Kidney (tissue), 14 donors: ENCODE measurements around the gene FKBP9. TPM values are rescaled to one million over a fixed set of nuclear protein-coding genes. Genes with fewer than 3 reads are reported as not detected.

Experiments used
- DNase-seq, 5 donors: peaks; one replicate each; pipeline ENCODE4 v3.0.0-alpha.2; 2013 to 2020
- FAIRE-seq: peaks from 2 replicates; lab custom pipeline; 2012; peaks lifted over from hg19 to GRCh38; lab: Jason Lieb, UNC
- H3K27ac ChIP-seq, 2 donors: one replicate each; pipeline ENCODE4 v1.7.0; 2013; ENCODE audit warnings: low read depth in 2 of 2, low read length in 2 of 2, inconsistent platforms in 1 of 2
- H3K27me3 ChIP-seq: one replicate; pipeline ENCODE4 v1.7.1; 2013; ENCODE audit warnings: low read length, inconsistent platforms; ENCODE audit not compliant: control insufficient read depth, insufficient read depth
- H3K36me3 ChIP-seq, 3 donors: one replicate each; pipeline versions ENCODE4 v1.7.0 to v1.7.1; 2013; ENCODE audit warnings: low read length in 3 of 3, control low read depth in 1 of 3, inconsistent platforms in 1 of 3; ENCODE audit not compliant: insufficient read depth in 3 of 3, control insufficient read depth in 2 of 3
- H3K4me1 ChIP-seq, 3 donors: one replicate each; pipeline versions ENCODE4 v1.7.0 to v1.7.1; 2013; ENCODE audit warnings: low read length in 3 of 3, inconsistent platforms in 1 of 3, low read depth in 1 of 3; ENCODE audit not compliant: control insufficient read depth in 2 of 3, insufficient read depth in 2 of 3
- H3K4me3 ChIP-seq, 3 donors: one replicate each; pipeline versions ENCODE4 v1.7.0 to v1.8.1; 2013; ENCODE audit warnings: low read length in 3 of 3, control low read depth in 1 of 3, inconsistent platforms in 1 of 3
- H3K9ac ChIP-seq, 3 donors: one replicate each; pipeline versions ENCODE4 v1.7.0 to v1.7.1; 2013; ENCODE audit warnings: low read length in 3 of 3, control low read depth in 1 of 3, inconsistent platforms in 1 of 3
- H3K9me3 ChIP-seq, 3 donors: one replicate each; pipeline versions ENCODE4 v1.7.0 to v1.7.1; 2013; ENCODE audit warnings: low read length in 3 of 3, control low read depth in 1 of 3, inconsistent platforms in 1 of 3; ENCODE audit not compliant: control insufficient read depth in 2 of 3, insufficient read depth in 1 of 3
- CTCF ChIP-seq: IDR thresholded peaks from 3 replicates; pipeline ENCODE4 v1.5.1; 2012; ENCODE audit warnings: mild to moderate bottlenecking, moderate library complexity, borderline replicate concordance; ENCODE audit not compliant: insufficient read depth; ENCODE audit errors: extremely low read depth
- intact Hi-C: fragments of 100-400 bp; cut with DNase I; formaldehyde crosslinking; loops from one replicate; pipeline ENCODE4 v1.11.1; 2022
- polyA plus RNA-seq: library from polyadenylated mRNA; stranded (reverse); fragments of 350-450 nt; fragmentation: Illumina TruSeq; extraction: RNeasy Lipid Tissue Mini Kit (QIAGEN cat#74804); gene quantifications from one replicate; pipeline ENCODE4 v1.2.3, GENCODE V29; 2014; ENCODE audit warnings: low read depth, low replicate concordance; ENCODE audit not compliant: insufficient read depth
- total RNA-seq: library from RNA; stranded (reverse); fragmentation: NEBNext Ultra II Directional; extraction: Animal tissue kit (Norgen Biotek cat#: 25700); gene quantifications from one replicate; pipeline ENCODE4 v1.2.1, GENCODE V29; 2021
- donor health status: control.
- donor health status: control.
- donor health status: control.
- donor health status: control.
- donor health status: control.
- donor health status: DM: yes; HTN: yes; CAD: no.
- donor health status: Normal renal cell carcinoma (clear cell type).

FKBP9 gene
- total and polyA plus RNA-seq, 2 donors from 2014 or later = 55.1 to 109 TPM

- intact Hi-C loops = no loop called here
- no peak overlapping the region for H3K9ac ChIP-seq
- DNase-seq = no peak
These were observed 78.5 kb downstream of the FKBP9 start for GRCh38 chr7:33035776-33036175.

GRCh38 chr7:33038639-33039038, 81.4 kb downstream of the FKBP9 start:
- FAIRE-seq = no peak
- peaks cover 0 to 25% (median 3%) of the 10 kb centered on the region in 3 donors for H3K4me1 ChIP-seq
- no peak for DNase-seq
- no peak for TF ChIP-seq CTCF
- H3K27ac ChIP-seq = no peak overlapping the region
- H3K9ac ChIP-seq = peak overlapping the region in 1 of 3 donors; percentile 65
- intact Hi-C loops = no loop called here
- peak overlapping the region in 1 of 3 donors; percentile 71 for H3K4me3 ChIP-seq
- H3K9me3 ChIP-seq = no peaks in the 10 kb centered on the region
- no peaks in the 10 kb centered on the region for H3K36me3 ChIP-seq
- no peaks in the 10 kb centered on the region for H3K27me3 ChIP-seq

More at GRCh38 chr7:33035776-33036175, 78.5 kb downstream of the FKBP9 start:
- H3K27me3 ChIP-seq = no peaks in the 10 kb centered on the region
- no peaks in the 10 kb centered on the region for H3K9me3 ChIP-seq
- H3K27ac ChIP-seq = no peak overlapping the region
- H3K4me1 ChIP-seq = peaks cover 0 to 17% (median 0%) of the 10 kb centered on the region in 3 donors
- H3K4me3 ChIP-seq = no peak overlapping the region
- H3K36me3 ChIP-seq = no peaks in the 10 kb centered on the region
- no peak for TF ChIP-seq CTCF
- no peak for FAIRE-seq

- DNase-seq (peak in 1 of 5 donors; percentile 19), FAIRE-seq (peak; percentile 89)
- TF ChIP-seq CTCF = no peak
- H3K4me1 ChIP-seq = peaks cover 0 to 32% (median 3%) of the 10 kb centered on the region in 3 donors
- no peaks in the 10 kb centered on the region for H3K9me3 ChIP-seq
- no peaks in the 10 kb centered on the region for H3K36me3 ChIP-seq
- peak overlapping the region; percentile 31 to 75 (median 71) for H3K4me3 ChIP-seq
- intact Hi-C loops = no loop called here
- no peaks in the 10 kb centered on the region for H3K27me3 ChIP-seq
- peak overlapping the region in 1 of 2 donors; percentile 20 for H3K27ac ChIP-seq
- H3K9ac ChIP-seq = peak overlapping the region in 2 of 3 donors; percentile 65
These were observed 82.1 kb downstream of the FKBP9 start for GRCh38 chr7:33039257-33039902.

GRCh38 chr7:33039903-33040292, 82.7 kb downstream of the FKBP9 start:
- no peaks in the 10 kb centered on the region for H3K36me3 ChIP-seq
- FAIRE-seq (no peak), DNase-seq (no peak)
- peaks cover 0 to 37% (median 3%) of the 10 kb centered on the region in 3 donors for H3K4me1 ChIP-seq
- TF ChIP-seq CTCF = no peak
- H3K9me3 ChIP-seq = no peaks in the 10 kb centered on the region
- intact Hi-C loops = no loop called here
- H3K27me3 ChIP-seq = no peaks in the 10 kb centered on the region
- H3K9ac ChIP-seq = peak overlapping the region in 2 of 3 donors; percentile 65
- peak overlapping the region in 1 of 2 donors; percentile 20 for H3K27ac ChIP-seq
- H3K4me3 ChIP-seq = peak overlapping the region in 2 of 3 donors; percentile 71 to 75
